Activated T-cell treated with anti-CD3 and anti-CD28 coated beads, Interleukin-2, amount 50 U/mL, for 24 hours (primary cell): Measurements from ENCODE around the gene TFB2M.

Experiments
- DNase-seq: peaks from one replicate; pipeline ENCODE4 v3.0.0-alpha.2; 2020
- H3K27ac Mint-ChIP-seq: 2 replicates; pipeline ENCODE4 v1.8.0; 2020; ENCODE audit warnings: mild to moderate bottlenecking, mixed read lengths
- H3K27me3 Mint-ChIP-seq: 2 replicates; pipeline ENCODE4 v1.8.0; 2020; ENCODE audit warnings: mixed read lengths
- H3K36me3 Mint-ChIP-seq: 2 replicates; pipeline ENCODE4 v1.8.0; 2020; ENCODE audit warnings: low read depth, mixed read lengths
- H3K4me1 Mint-ChIP-seq: 2 replicates; pipeline ENCODE4 v1.8.0; 2020; ENCODE audit warnings: low read depth, mixed read lengths
- H3K4me3 Mint-ChIP-seq: 2 replicates; pipeline ENCODE4 v1.8.0; 2020; ENCODE audit warnings: mild to moderate bottlenecking, moderate library complexity, mixed read lengths
- H3K9me3 Mint-ChIP-seq: 2 replicates; pipeline ENCODE4 v1.8.0; 2020; ENCODE audit warnings: mixed read lengths

TFB2M gene

GRCh38 chr1:246519514-246519913, 46.5 kb downstream of the TFB2M start:
- peaks cover under 1% of the 10 kb centered on the region for H3K4me1 Mint-ChIP-seq

GRCh38 chr1:246518456-246519205, 47.4 kb downstream of the TFB2M start:
- Mint-ChIP-seq H3K27ac (no peak overlapping the region), H3K36me3 (no peaks in the 10 kb centered on the region), H3K4me3 (no peak overlapping the region), H3K9me3 (peaks cover 20% of the 10 kb centered on the region), H3K27me3 (no peaks in the 10 kb centered on the region), H3K4me1 (peaks cover 7% of the 10 kb centered on the region)
- no peak for DNase-seq

More at GRCh38 chr1:246519514-246519913, 46.5 kb downstream of the TFB2M start:
- H3K4me3 Mint-ChIP-seq, result no peak overlapping the region
- H3K27me3 Mint-ChIP-seq, result no peaks in the 10 kb centered on the region
- peaks cover 15% of the 10 kb centered on the region for H3K9me3 Mint-ChIP-seq
- no peaks in the 10 kb centered on the region for H3K36me3 Mint-ChIP-seq
- DNase-seq, result no peak
- H3K27ac Mint-ChIP-seq, result no peak overlapping the region

- Mint-ChIP-seq H3K27me3 (no peaks in the 10 kb centered on the region), H3K4me3 (no peak overlapping the region), H3K36me3 (no peaks in the 10 kb centered on the region), H3K27ac (no peak overlapping the region), H3K4me1 (peaks cover 7% of the 10 kb centered on the region), H3K9me3 (peaks cover 20% of the 10 kb centered on the region)
- DNase-seq, result no peak
These were observed 48.7 kb downstream of the TFB2M start for GRCh38 chr1:246517391-246517790.

- Mint-ChIP-seq H3K36me3 (no peaks in the 10 kb centered on the region), H3K9me3 (peaks cover 20% of the 10 kb centered on the region), H3K4me3 (no peak overlapping the region), H3K4me1 (peaks cover 7% of the 10 kb centered on the region), H3K27ac (no peak overlapping the region), H3K27me3 (no peaks in the 10 kb centered on the region)
- no peak for DNase-seq
These were observed 49.9 kb downstream of the TFB2M start for GRCh38 chr1:246516126-246516525.

GRCh38 chr1:246515390-246516005, 50.6 kb downstream of the TFB2M start:
- H3K27me3 Mint-ChIP-seq, result no peaks in the 10 kb centered on the region
- no peak for DNase-seq
- no peak overlapping the region for H3K4me3 Mint-ChIP-seq
- H3K27ac Mint-ChIP-seq, result no peak overlapping the region
- peaks cover 7% of the 10 kb centered on the region for H3K4me1 Mint-ChIP-seq
- peaks cover 20% of the 10 kb centered on the region for H3K9me3 Mint-ChIP-seq
- H3K36me3 Mint-ChIP-seq, result no peaks in the 10 kb centered on the region

- H3K9me3 Mint-ChIP-seq, result peaks cover 20% of the 10 kb centered on the region
- no peak overlapping the region for H3K27ac Mint-ChIP-seq
- no peaks in the 10 kb centered on the region for H3K27me3 Mint-ChIP-seq
- no peak overlapping the region for H3K4me3 Mint-ChIP-seq
- DNase-seq, result no peak
- H3K36me3 Mint-ChIP-seq, result no peaks in the 10 kb centered on the region
- H3K4me1 Mint-ChIP-seq, result peaks cover 7% of the 10 kb centered on the region
These were observed 52.3 kb downstream of the TFB2M start for GRCh38 chr1:246513619-246514343.

- H3K4me1 Mint-ChIP-seq, result peaks cover 10% of the 10 kb centered on the region
- no peak for DNase-seq
- no peaks in the 10 kb centered on the region for H3K27me3 Mint-ChIP-seq
- H3K9me3 Mint-ChIP-seq, result peaks cover 20% of the 10 kb centered on the region
- no peak overlapping the region for H3K27ac Mint-ChIP-seq
- no peak overlapping the region for H3K4me3 Mint-ChIP-seq
- H3K36me3 Mint-ChIP-seq, result no peaks in the 10 kb centered on the region
These were observed 53.0 kb downstream of the TFB2M start for GRCh38 chr1:246513041-246513440.

GRCh38 chr1:246512635-246513034, 53.4 kb downstream of the TFB2M start:
- no peak for DNase-seq
- no peak overlapping the region for H3K27ac Mint-ChIP-seq
- H3K4me3 Mint-ChIP-seq, result no peak overlapping the region
- H3K9me3 Mint-ChIP-seq, result peaks cover 20% of the 10 kb centered on the region
- peaks cover 13% of the 10 kb centered on the region for H3K4me1 Mint-ChIP-seq
- H3K36me3 Mint-ChIP-seq, result no peaks in the 10 kb centered on the region
- no peaks in the 10 kb centered on the region for H3K27me3 Mint-ChIP-seq

- peaks cover 17% of the 10 kb centered on the region for H3K4me1 Mint-ChIP-seq
These were observed 53.8 kb downstream of the TFB2M start for GRCh38 chr1:246512230-246512629.

GRCh38 chr1:246511203-246511602, 54.9 kb downstream of the TFB2M start:
- H3K4me3 Mint-ChIP-seq, result no peak overlapping the region
- no peak overlapping the region for H3K27ac Mint-ChIP-seq
- H3K4me1 Mint-ChIP-seq, result peaks cover 21% of the 10 kb centered on the region
- no peak for DNase-seq
- H3K27me3 Mint-ChIP-seq, result no peaks in the 10 kb centered on the region
- peaks cover 6% of the 10 kb centered on the region for H3K36me3 Mint-ChIP-seq
- peaks cover 17% of the 10 kb centered on the region for H3K9me3 Mint-ChIP-seq

More at GRCh38 chr1:246512230-246512629, 53.8 kb downstream of the TFB2M start:
- H3K27me3 Mint-ChIP-seq, result no peaks in the 10 kb centered on the region
- H3K36me3 Mint-ChIP-seq, result peaks cover 1% of the 10 kb centered on the region
- no peak overlapping the region for H3K4me3 Mint-ChIP-seq
- H3K9me3 Mint-ChIP-seq, result peaks cover 20% of the 10 kb centered on the region
- no peak overlapping the region for H3K27ac Mint-ChIP-seq
- no peak for DNase-seq

- Mint-ChIP-seq H3K36me3 (peaks cover 8% of the 10 kb centered on the region), H3K9me3 (peaks cover 11% of the 10 kb centered on the region), H3K4me3 (no peak overlapping the region), H3K27me3 (no peaks in the 10 kb centered on the region), H3K27ac (no peak overlapping the region), H3K4me1 (peaks cover 29% of the 10 kb centered on the region)
- DNase-seq, result no peak
These were observed 55.7 kb downstream of the TFB2M start for GRCh38 chr1:246510147-246511030.

GRCh38 chr1:246508897-246509688, 57.0 kb downstream of the TFB2M start:
- no peaks in the 10 kb centered on the region for H3K27me3 Mint-ChIP-seq
- peaks cover 33% of the 10 kb centered on the region for H3K4me1 Mint-ChIP-seq
- H3K27ac Mint-ChIP-seq, result no peak overlapping the region
- H3K9me3 Mint-ChIP-seq, result no peaks in the 10 kb centered on the region
- no peak overlapping the region for H3K4me3 Mint-ChIP-seq
- peaks cover 14% of the 10 kb centered on the region for H3K36me3 Mint-ChIP-seq
- no peak for DNase-seq

GRCh38 chr1:246506674-246507481, 59.2 kb downstream of the TFB2M start, which contains the start of gene SMYD3:
Gene SMYD3, minus strand, starts transcription at chr1:246507279.
- H3K9me3 Mint-ChIP-seq, result no peaks in the 10 kb centered on the region
- peak; percentile 83 for DNase-seq
- H3K4me3 Mint-ChIP-seq, result peak within 1 kb of the TSS; percentile 92
- peaks cover 28% of the 10 kb centered on the region for H3K36me3 Mint-ChIP-seq
- H3K27ac Mint-ChIP-seq, result peak within 1 kb of the TSS; percentile 95
- no peaks in the 10 kb centered on the region for H3K27me3 Mint-ChIP-seq
- peaks cover 34% of the 10 kb centered on the region for H3K4me1 Mint-ChIP-seq
